ENCODE results near the gene KCNK2. TPM values are rescaled to one million over a fixed set of nuclear protein-coding genes. Genes with fewer than 3 reads are reported as not detected.
"Not testable (repeated sequence)": the region's sequence is repeated elsewhere in the genome, so short reads cannot be mapped to it uniquely, and the experiment has no call there.

The KCNK2 gene
- total RNA-seq, 1 donor from 2014 or later, result 0.85 TPM

DNA sequence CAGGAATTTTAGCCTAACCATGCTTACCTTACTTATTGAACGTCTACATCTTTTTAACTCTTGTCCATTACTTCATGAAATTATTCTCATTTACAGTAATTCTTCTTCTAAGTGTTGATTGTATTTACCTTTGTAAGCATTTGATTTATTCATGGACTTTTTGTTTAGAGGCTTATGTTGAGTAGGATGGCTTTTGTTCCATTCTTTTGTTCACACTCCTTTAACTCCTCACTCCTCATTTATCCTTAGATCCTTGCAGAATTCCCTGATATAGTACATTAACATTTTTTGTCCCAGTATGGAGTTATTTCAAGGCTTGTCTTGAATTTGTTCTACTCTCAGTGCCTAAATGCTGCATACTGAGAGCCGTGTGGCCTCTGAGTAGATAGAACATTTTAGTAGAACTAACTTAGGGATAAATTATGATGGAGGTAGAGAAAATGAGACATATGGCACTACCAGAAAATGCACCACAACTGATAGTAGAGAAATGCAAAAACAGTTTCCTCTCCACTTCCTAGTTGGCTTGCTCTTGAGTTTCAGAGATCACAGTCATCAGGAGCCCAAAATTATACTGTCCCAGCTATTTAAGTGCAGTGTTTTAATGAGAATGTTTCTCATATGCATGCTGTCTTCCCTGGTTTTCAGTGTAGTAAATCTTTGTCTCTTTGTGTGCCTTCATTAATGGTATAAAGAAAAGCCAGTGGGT is 69.5 kb downstream of the KCNK2 start:
- no peak for DNase-seq (ENCODE audit: low spot score in 2 of 2)
- H3K27me3 ChIP-seq, result no peaks in the 10 kb centered on the region
- no peak overlapping the region for H3K4me3 ChIP-seq
- intact Hi-C loops (cut with DNase I), result no loop called here
- no peaks in the 10 kb centered on the region for H3K36me3 ChIP-seq
- no peaks in the 10 kb centered on the region for H3K4me1 ChIP-seq
- no peak overlapping the region for H3K27ac ChIP-seq
- no peaks in the 10 kb centered on the region for H3K9me3 ChIP-seq
- no peak for TF ChIP-seq CTCF (IDR thresholded peaks at IDR 0.05)

- intact Hi-C loops (cut with DNase I), result no loop called here
- Histone ChIP-seq H3K4me3 (no peak overlapping the region), H3K9me3 (no peaks in the 10 kb centered on the region), H3K4me1 (no peaks in the 10 kb centered on the region), H3K27me3 (no peaks in the 10 kb centered on the region), H3K27ac (no peak overlapping the region), H3K36me3 (no peaks in the 10 kb centered on the region)
- no peak for TF ChIP-seq CTCF (IDR thresholded peaks at IDR 0.05)
- DNase-seq (ENCODE audit: low spot score in 2 of 2), result no peak
Measured at GRCh38 chr1:215156232-215156631, 73.7 kb downstream of the KCNK2 start.

- no peak for DNase-seq (ENCODE audit: low spot score in 2 of 2)
- Histone ChIP-seq H3K27ac (no peak overlapping the region), H3K36me3 (no peaks in the 10 kb centered on the region), H3K4me3 (no peak overlapping the region), H3K4me1 (no peaks in the 10 kb centered on the region), H3K27me3 (no peaks in the 10 kb centered on the region), H3K9me3 (no peaks in the 10 kb centered on the region)
- TF ChIP-seq CTCF (IDR thresholded peaks at IDR 0.05), result no peak
- intact Hi-C loops (cut with DNase I), result no loop called here
Measured at GRCh38 chr1:215160351-215160750, 77.8 kb downstream of the KCNK2 start.

- H3K4me3 ChIP-seq; H3K36me3 ChIP-seq; H3K4me1 ChIP-seq; intact Hi-C loops (cut with DNase I); H3K27ac ChIP-seq; DNase-seq (ENCODE audit: low spot score in 2 of 2); H3K9me3 ChIP-seq; H3K27me3 ChIP-seq: not testable (repeated sequence)
Measured at GRCh38 chr1:215163144-215163543, 80.6 kb downstream of the KCNK2 start.

DNA sequence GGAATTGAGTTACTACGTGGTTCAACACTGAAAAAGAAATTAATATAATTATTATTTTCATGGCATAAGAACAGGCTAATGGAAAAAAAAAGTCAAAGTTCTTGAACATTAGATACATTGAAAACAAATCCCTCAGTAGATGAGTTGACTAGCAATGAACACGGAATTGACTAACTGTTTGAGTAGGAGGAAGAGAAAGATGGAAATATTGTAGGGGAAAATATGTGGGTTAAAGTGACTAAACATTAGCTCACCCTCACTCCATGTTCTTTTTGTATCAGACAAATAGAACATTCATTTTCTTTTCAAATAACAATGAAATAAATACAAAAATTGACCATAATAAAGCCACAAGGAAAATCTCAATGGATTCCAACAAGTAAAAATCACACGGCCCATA is 84.3 kb downstream of the KCNK2 start:
- intact Hi-C loops (cut with DNase I), result no loop called here
- TF ChIP-seq CTCF (IDR thresholded peaks at IDR 0.05), result no peak

GRCh38 chr1:215181518-215181917 is 99.0 kb downstream of the KCNK2 start:
- Histone ChIP-seq H3K36me3 (no peaks in the 10 kb centered on the region), H3K4me3 (no peak overlapping the region), H3K9me3 (peaks cover 0 to 4% of the 10 kb centered on the region in 2 donors), H3K4me1 (no peaks in the 10 kb centered on the region), H3K27ac (no peak overlapping the region), H3K27me3 (no peaks in the 10 kb centered on the region)
- DNase-seq (ENCODE audit: low spot score in 2 of 2), result no peak
- no peak for TF ChIP-seq CTCF (IDR thresholded peaks at IDR 0.05)
- intact Hi-C loops (cut with DNase I), result no loop called here

More for the DNA sequence above, 84.3 kb downstream of the KCNK2 start:
- H3K9me3 ChIP-seq, result no peaks in the 10 kb centered on the region
- H3K4me3 ChIP-seq, result no peak overlapping the region
- no peaks in the 10 kb centered on the region for H3K4me1 ChIP-seq
- H3K36me3 ChIP-seq, result no peaks in the 10 kb centered on the region
- no peaks in the 10 kb centered on the region for H3K27me3 ChIP-seq
- no peak overlapping the region for H3K27ac ChIP-seq
- DNase-seq (ENCODE audit: low spot score in 2 of 2), result no peak

Measured in ascending aorta (tissue), 2 donors.